GM12873 (cell line): Measurements from ENCODE around the gene KCNAB1.

Source experiments
- CTCF ChIP-seq: IDR thresholded peaks from 2 replicates; pipeline ENCODE4 v1.5.1; 2012; ENCODE audit warnings: low read depth, mild to moderate bottlenecking, moderate library complexity, low read length, control low read depth; ENCODE audit not compliant: insufficient read depth; ENCODE audit errors: missing control alignments

Gene KCNAB1

GRCh38 chr3:156256945-156257344 is 136.6 kb downstream of the KCNAB1 start:
- no peak for TF ChIP-seq CTCF

DNA sequence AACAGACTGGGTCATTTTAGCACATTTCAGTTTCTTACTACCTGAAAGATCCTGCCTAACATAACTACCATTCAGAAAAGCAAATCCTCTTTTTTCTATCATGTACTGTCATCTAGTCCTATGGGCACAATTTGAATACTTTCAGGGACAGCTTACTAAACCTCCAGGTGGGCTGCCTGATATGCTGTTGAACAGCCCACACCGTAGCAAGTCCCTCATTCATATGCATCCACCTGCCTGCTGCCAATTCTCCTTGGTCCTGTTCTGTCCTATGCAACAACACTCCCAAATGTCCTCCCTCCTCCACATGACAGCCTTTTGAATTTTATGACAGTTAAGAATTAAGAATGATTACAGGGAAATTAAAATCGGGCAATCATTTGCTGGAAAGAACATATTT is 137.9 kb downstream of the KCNAB1 start:
- no peak for TF ChIP-seq CTCF

DNA sequence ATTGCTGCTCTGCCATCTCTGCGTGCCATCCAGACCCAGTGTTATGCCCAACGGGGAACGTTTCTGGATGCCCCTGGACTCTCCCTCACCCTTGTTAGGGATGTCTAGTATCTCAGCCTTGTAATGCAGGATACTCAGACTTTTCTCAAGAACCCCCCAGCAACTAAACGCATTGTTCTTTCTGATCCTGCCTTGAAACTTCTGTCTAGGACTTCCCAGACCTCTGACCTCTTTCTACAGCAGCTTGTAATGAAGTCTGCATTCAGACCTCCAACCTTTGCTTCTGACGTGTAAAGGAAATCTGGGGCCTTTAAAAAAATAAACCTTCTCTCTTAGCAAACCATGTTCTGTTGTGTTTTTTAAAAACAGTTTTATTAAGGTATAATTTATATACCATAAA is 139.5 kb downstream of the KCNAB1 start:
- no peak for TF ChIP-seq CTCF

GRCh38 chr3:156260331-156260730 is 140.0 kb downstream of the KCNAB1 start:
- no peak for TF ChIP-seq CTCF

- no peak for TF ChIP-seq CTCF
Observed at GRCh38 chr3:156264771-156265170, 144.4 kb downstream of the KCNAB1 start.

- no peak for TF ChIP-seq CTCF
Observed at GRCh38 chr3:156271508-156271907, 151.1 kb downstream of the KCNAB1 start.

- no peak for TF ChIP-seq CTCF
Observed at GRCh38 chr3:156271995-156272719, 151.8 kb downstream of the KCNAB1 start.
